IMR-90 (cell line): Measurements from ENCODE around the gene SOWAHC. TPM values are rescaled to one million over a fixed set of nuclear protein-coding genes. Genes with fewer than 3 reads are reported as not detected.

ENCODE experiments used
- ATAC-seq: fragments of 200-7000 bp; cut with Tn5 transposase; 2 replicates; pipeline ENCODE4 v1.9.1; 2020; ENCODE audit warnings: low read depth, mild to moderate bottlenecking, moderate library complexity
- BruUV-seq: library from RNA; stranded (reverse); fragments of 400-500 nt; replicated peaks from 2 replicates; lab custom pipeline; 2021; lab: Mats Ljungman, UMichigan
- CTCF ChIA-PET: fragments of 300-600 bp; formaldehyde crosslinking; extraction: SDS; loops from one replicate; lab custom pipeline; 2021; ENCODE audit warnings: antibody characterized with exemption; lab: Yijun Ruan, JAX
- POLR2A ChIA-PET: fragments of 300-600 bp; sonication (Branson Sonifier 250); formaldehyde crosslinking; loops from one replicate; lab custom pipeline; 2022; ENCODE audit warnings: antibody characterized with exemption; ENCODE audit not compliant: unreplicated experiment; lab: Charles Lee
- DNase-seq: peaks from one replicate; pipeline ENCODE4 v3.0.0; 2013
- H2AFZ ChIP-seq: replicated peaks from 2 replicates; pipeline ENCODE3; 2013; ENCODE audit warnings: low read length, mild to moderate bottlenecking; ENCODE audit not compliant: poor library complexity
- H2AK5ac ChIP-seq: 2 replicates; pipeline ENCODE4 v1.6.1; 2013; ENCODE audit warnings: low read depth, low read length, inconsistent platforms
- H2AK9ac ChIP-seq: replicated peaks from 2 replicates; pipeline ENCODE3; 2013; ENCODE audit warnings: mild to moderate bottlenecking, low read depth, low read length, moderate library complexity; ENCODE audit not compliant: poor library complexity
- H2BK120ac ChIP-seq: 2 replicates; pipeline ENCODE4 v1.6.1; 2013; ENCODE audit warnings: low read depth, low read length, inconsistent platforms
- H2BK15ac ChIP-seq: 3 replicates; pipeline ENCODE4 v1.6.1; 2013; ENCODE audit warnings: low read depth, low read length, inconsistent platforms
- H2BK20ac ChIP-seq: 2 replicates; pipeline ENCODE4 v1.6.1; 2013; ENCODE audit warnings: low read depth, mild to moderate bottlenecking, inconsistent platforms, low read length, moderate library complexity
- H2BK5ac ChIP-seq: 2 replicates; pipeline ENCODE4 v1.6.1; 2013; ENCODE audit warnings: mild to moderate bottlenecking, low read depth, low read length, inconsistent platforms; ENCODE audit not compliant: poor library complexity, severe bottlenecking
- H3K14ac ChIP-seq: replicated peaks from 2 replicates; pipeline ENCODE4 v1.6.1; 2013; ENCODE audit warnings: low read depth, low read length, inconsistent platforms
- H3K18ac ChIP-seq: 2 replicates; pipeline ENCODE4 v1.6.1; 2013; ENCODE audit warnings: low read depth, low read length, control low read depth
- H3K23ac ChIP-seq: 2 replicates; pipeline ENCODE4 v1.6.1; 2013; ENCODE audit warnings: low read depth, low read length, inconsistent platforms
- H3K27ac ChIP-seq: 2 replicates; pipeline ENCODE4 v1.5.1; 2013; ENCODE audit warnings: mild to moderate bottlenecking, control low read depth, low read length; ENCODE audit not compliant: insufficient read depth
- H3K27me3 ChIP-seq: 2 replicates; pipeline ENCODE4 v1.6.1; 2013; ENCODE audit warnings: low read length; ENCODE audit not compliant: control insufficient read depth, insufficient read depth
- H3K36me3 ChIP-seq: 2 replicates; pipeline ENCODE4 v1.6.1; 2013; ENCODE audit warnings: low read length, mixed read lengths; ENCODE audit not compliant: control insufficient read depth, insufficient read depth
- H3K4ac ChIP-seq: 2 replicates; pipeline ENCODE4 v1.6.1; 2013; ENCODE audit warnings: low read depth, low read length, inconsistent platforms
- H3K4me1 ChIP-seq: 2 replicates; pipeline ENCODE4 v1.6.1; 2013; ENCODE audit warnings: low read length, mixed read lengths; ENCODE audit not compliant: control insufficient read depth, insufficient read depth
- H3K4me2 ChIP-seq: 2 replicates; pipeline ENCODE4 v1.6.1; 2013; ENCODE audit warnings: low read depth, mild to moderate bottlenecking, control low read depth, low read length, moderate library complexity
- H3K4me3 ChIP-seq: 2 replicates; pipeline ENCODE4 v1.5.1; 2013; ENCODE audit warnings: low read depth, mild to moderate bottlenecking, control low read depth, low read length, moderate library complexity; ENCODE audit not compliant: insufficient read depth
- H3K56ac ChIP-seq: 2 replicates; pipeline ENCODE4 v1.6.1; 2013; ENCODE audit warnings: low read length, inconsistent platforms; ENCODE audit not compliant: insufficient read depth; ENCODE audit errors: extremely low read depth
- H3K79me1 ChIP-seq, 2 experiments: 2 replicates each; pipeline ENCODE4 v1.6.1; 2013; ENCODE audit warnings: low read length in 2 of 2, inconsistent platforms in 1 of 2, low read depth in 1 of 2
- H3K9ac ChIP-seq: 2 replicates; pipeline ENCODE4 v1.6.1; 2013; ENCODE audit warnings: low read depth, low read length, control low read depth
- H3K9me1 ChIP-seq: 2 replicates; pipeline ENCODE4 v1.6.1; 2013; ENCODE audit warnings: low read length, inconsistent platforms; ENCODE audit not compliant: insufficient read depth
- H3K9me3 ChIP-seq: 2 replicates; pipeline ENCODE4 v1.6.1; 2013; ENCODE audit warnings: low read length; ENCODE audit not compliant: control insufficient read depth, insufficient read depth
- H4K20me1 ChIP-seq: 2 replicates; pipeline ENCODE4 v1.6.1; 2013; ENCODE audit warnings: low read length, inconsistent platforms; ENCODE audit not compliant: insufficient read depth
- H4K5ac ChIP-seq: 2 replicates; pipeline ENCODE4 v1.6.1; 2013; ENCODE audit warnings: mild to moderate bottlenecking, low read depth, low read length, control low read depth
- H4K8ac ChIP-seq, 2 experiments: 2 replicates each; pipeline ENCODE4 v1.6.1; 2013; ENCODE audit warnings: low read depth in 2 of 2, low read length in 2 of 2, control low read depth in 1 of 2, inconsistent platforms in 1 of 2
- H4K91ac ChIP-seq: 2 replicates; pipeline ENCODE4 v1.6.1; 2013; ENCODE audit warnings: low read depth, low read length, inconsistent platforms; ENCODE audit not compliant: insufficient read depth
- BHLHE40 ChIP-seq: fragments of 150-350 bp; IDR thresholded peaks from 2 replicates; pipeline ENCODE4 v1.6.1; 2016; ENCODE audit warnings: mild to moderate bottlenecking, low read depth, low read length
- CEBPB ChIP-seq: IDR thresholded peaks from 2 replicates; pipeline ENCODE4 v1.6.1; 2012; ENCODE audit warnings: low read depth, low read length, improper control_type of control experiment
- CHD1 ChIP-seq: IDR thresholded peaks from 2 replicates; pipeline ENCODE4 v1.6.1; 2012; ENCODE audit warnings: low read depth, low read length, improper control_type of control experiment
- FOS ChIP-seq: fragments of 150-350 bp; IDR thresholded peaks from 2 replicates; pipeline ENCODE4 v1.6.1; 2016; ENCODE audit warnings: low read depth, low read length
- MAFK ChIP-seq: IDR thresholded peaks from 2 replicates; pipeline ENCODE4 v1.6.1; 2012; ENCODE audit warnings: low read depth, low read length, improper control_type of control experiment
- MAZ ChIP-seq: IDR thresholded peaks from 2 replicates; pipeline ENCODE4 v1.6.1; 2012; ENCODE audit warnings: low read depth, mild to moderate bottlenecking, low read length, improper control_type of control experiment, moderate library complexity, borderline replicate concordance
- MXI1 ChIP-seq: IDR thresholded peaks from 2 replicates; pipeline ENCODE4 v1.6.1; 2012; ENCODE audit warnings: low read depth, mild to moderate bottlenecking, low read length, moderate library complexity, borderline replicate concordance
- NFE2L2 ChIP-seq: fragments of 150-350 bp; IDR thresholded peaks from 2 replicates; pipeline ENCODE4 v1.6.1; 2016; ENCODE audit warnings: low read depth, mild to moderate bottlenecking, low read length
- POLR2A ChIP-seq: IDR thresholded peaks from 2 replicates; pipeline ENCODE4 v1.6.1; 2012; ENCODE audit warnings: mild to moderate bottlenecking, low read depth, low read length
- RAD21 ChIP-seq: IDR thresholded peaks from 2 replicates; pipeline ENCODE4 v1.6.1; 2012; ENCODE audit warnings: low read length, improper control_type of control experiment
- RCOR1 ChIP-seq: IDR thresholded peaks from 2 replicates; pipeline ENCODE4 v1.6.1; 2012; ENCODE audit warnings: mild to moderate bottlenecking, low read length, improper control_type of control experiment; ENCODE audit not compliant: insufficient replicate concordance
- RFX5 ChIP-seq: IDR thresholded peaks from 2 replicates; pipeline ENCODE4 v1.8.0; 2012; ENCODE audit warnings: low read depth, mild to moderate bottlenecking, low read length, moderate library complexity
- SMC3 ChIP-seq: fragments of 150-350 bp; IDR thresholded peaks from 2 replicates; pipeline ENCODE4 v1.6.1; 2016; ENCODE audit warnings: low read depth, mild to moderate bottlenecking, antibody characterized with exemption, low read length, moderate library complexity
- WGBS, 2 experiments: methylation state at CpG; one replicate each; pipeline versions ENCODE4 v1.1.5 to v1.1.7; 2013; ENCODE audit warnings: missing lambda C conversion rate in 2 of 2; ENCODE audit not compliant: insufficient read length in 1 of 2; ENCODE audit errors: extremely low coverage in 2 of 2; 5-methylcytosine and 5-hydroxymethylcytosine counted together
- dilution Hi-C: fragments of 300-500 bp; cut with HindIII; formaldehyde crosslinking; loops from one replicate; pipeline ENCODE4 v1.14.3; 2018; ENCODE audit warnings: low sequenced_read_pairs; ENCODE audit not compliant: unreplicated experiment
- in situ Hi-C: fragments of 300-500 bp; cut with MboI; formaldehyde crosslinking; loops from 3 replicates; pipeline ENCODE4 v1.14.3; 2019; ENCODE audit warnings: low sequenced_read_pairs, inconsistent platforms, mixed read lengths
- intact Hi-C: fragments of 100-400 bp; cut with micrococcal nuclease; formaldehyde crosslinking; loops from 2 replicates; pipeline ENCODE4 v1.10.0; 2022
- polyA plus RNA-seq, 3 experiments: library from polyadenylated mRNA; depleted of rRNA; stranded (reverse); fragments of >200 nt; gene quantifications; 2 replicates each; pipeline ENCODE4 v1.2.3, GENCODE V29; 2012; ENCODE audit warnings: low replicate concordance in 1 of 3
- total RNA-seq: library from RNA; depleted of rRNA; stranded (reverse); fragments of >200 nt; gene quantifications from 2 replicates; pipeline ENCODE4 v1.2.3, GENCODE V29; 2012
- TF ChIP-seq, protein P1 (sequence below): fragments of 150-350 bp; IDR thresholded peaks from 2 replicates; pipeline ENCODE4 v1.6.1; 2016; ENCODE audit warnings: low read depth, mild to moderate bottlenecking, low read length, moderate library complexity, borderline replicate concordance
- TF ChIP-seq, protein P2 (sequence below): conservative IDR thresholded peaks from 2 replicates; pipeline ENCODE4 v1.5.1; 2012; ENCODE audit warnings: mild to moderate bottlenecking, low read depth, low read length, improper control_type of control experiment
- TF ChIP-seq, protein P3 (sequence below): fragments of 150-350 bp; IDR thresholded peaks from 2 replicates; pipeline ENCODE4 v1.6.1; 2017; ENCODE audit warnings: mild to moderate bottlenecking, antibody characterized with exemption, low read length, low read depth

SOWAHC gene
- total and polyA plus RNA-seq, 2 of the 4 experiments (the other 2 are of a cell fraction): 3.2 to 4.8 TPM

DNA sequence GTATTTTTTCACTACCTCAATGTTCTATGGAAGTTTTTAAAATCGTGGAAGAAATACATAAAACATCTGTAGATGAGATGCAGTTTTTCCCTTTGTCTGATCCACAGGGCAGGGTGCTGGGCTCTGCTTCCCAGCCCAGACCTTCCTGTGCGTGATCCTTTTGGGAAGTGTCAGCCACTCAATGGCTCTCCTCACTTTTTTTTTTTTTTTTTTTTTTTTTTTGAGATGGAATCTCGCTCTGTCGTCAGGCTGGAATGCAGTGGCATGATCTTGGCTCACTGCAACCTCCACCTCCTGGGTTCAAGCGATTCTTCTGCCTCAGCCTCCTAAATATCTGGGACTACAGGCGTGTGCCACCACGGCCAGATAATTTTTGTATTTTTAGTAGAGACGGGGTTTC lies 32.8 kb downstream of the SOWAHC start:
- Histone ChIP-seq H3K9me3 (no peaks in the 10 kb centered on the region), H2BK20ac (no peak overlapping the region), H4K91ac (no peak overlapping the region), H2BK15ac (no peak overlapping the region), H3K9ac (no peak overlapping the region), H3K4me1 (0 out of 2 replicates have a peak, but pooled peaks cover 3% of the 10 kb centered on the region), H3K4ac (no peak overlapping the region), H3K14ac (no peak overlapping the region), H2BK120ac (no peak overlapping the region), H3K18ac (no peak overlapping the region), H3K9me1 (no peaks in the 10 kb centered on the region), H3K79me1 (no peaks in the 10 kb centered on the region), H3K4me2 (no peak overlapping the region), H4K20me1 (no peaks in the 10 kb centered on the region), H2AK5ac (no peak overlapping the region), H4K8ac (no peak overlapping the region), H3K23ac (no peak overlapping the region), H2AFZ (no peak overlapping the region), H4K5ac (no peak overlapping the region), H3K36me3 (no peaks in the 10 kb centered on the region), H2AK9ac (no peak overlapping the region), H3K4me3 (no peak overlapping the region), H3K27ac (no peak overlapping the region), H2BK5ac (no peak overlapping the region), H3K27me3 (peaks cover 17% of the 10 kb centered on the region), H3K56ac (no peak overlapping the region)
- DNase-seq (no peak), ATAC-seq (no peak)
- CTCF ChIA-PET: no interaction called here
- dilution Hi-C loops (no loop called here), in situ Hi-C loops (no loop called here), intact Hi-C loops (no loop called here)
- BruUV-seq: no TSS peak
- POLR2A ChIA-PET: no interaction called here
- WGBS, 2 experiments: no CpG with 5 or more reads among the region's 8 CpGs
- TF ChIP-seq RAD21 (no peak), NFE2L2 (no peak), CHD1 (no peak), SMC3 (no peak), RFX5 (no peak), CEBPB (no peak), RCOR1 (no peak), MAFK (no peak), BHLHE40 (no peak), POLR2A (no peak), FOS (no peak), MXI1 (no peak), MAZ (no peak)
- TF ChIP-seq, protein P1, sequence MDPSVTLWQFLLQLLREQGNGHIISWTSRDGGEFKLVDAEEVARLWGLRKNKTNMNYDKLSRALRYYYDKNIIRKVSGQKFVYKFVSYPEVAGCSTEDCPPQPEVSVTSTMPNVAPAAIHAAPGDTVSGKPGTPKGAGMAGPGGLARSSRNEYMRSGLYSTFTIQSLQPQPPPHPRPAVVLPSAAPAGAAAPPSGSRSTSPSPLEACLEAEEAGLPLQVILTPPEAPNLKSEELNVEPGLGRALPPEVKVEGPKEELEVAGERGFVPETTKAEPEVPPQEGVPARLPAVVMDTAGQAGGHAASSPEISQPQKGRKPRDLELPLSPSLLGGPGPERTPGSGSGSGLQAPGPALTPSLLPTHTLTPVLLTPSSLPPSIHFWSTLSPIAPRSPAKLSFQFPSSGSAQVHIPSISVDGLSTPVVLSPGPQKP: no peak
- TF ChIP-seq, protein P2, sequence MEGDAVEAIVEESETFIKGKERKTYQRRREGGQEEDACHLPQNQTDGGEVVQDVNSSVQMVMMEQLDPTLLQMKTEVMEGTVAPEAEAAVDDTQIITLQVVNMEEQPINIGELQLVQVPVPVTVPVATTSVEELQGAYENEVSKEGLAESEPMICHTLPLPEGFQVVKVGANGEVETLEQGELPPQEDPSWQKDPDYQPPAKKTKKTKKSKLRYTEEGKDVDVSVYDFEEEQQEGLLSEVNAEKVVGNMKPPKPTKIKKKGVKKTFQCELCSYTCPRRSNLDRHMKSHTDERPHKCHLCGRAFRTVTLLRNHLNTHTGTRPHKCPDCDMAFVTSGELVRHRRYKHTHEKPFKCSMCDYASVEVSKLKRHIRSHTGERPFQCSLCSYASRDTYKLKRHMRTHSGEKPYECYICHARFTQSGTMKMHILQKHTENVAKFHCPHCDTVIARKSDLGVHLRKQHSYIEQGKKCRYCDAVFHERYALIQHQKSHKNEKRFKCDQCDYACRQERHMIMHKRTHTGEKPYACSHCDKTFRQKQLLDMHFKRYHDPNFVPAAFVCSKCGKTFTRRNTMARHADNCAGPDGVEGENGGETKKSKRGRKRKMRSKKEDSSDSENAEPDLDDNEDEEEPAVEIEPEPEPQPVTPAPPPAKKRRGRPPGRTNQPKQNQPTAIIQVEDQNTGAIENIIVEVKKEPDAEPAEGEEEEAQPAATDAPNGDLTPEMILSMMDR: no peak
- TF ChIP-seq, protein P3, sequence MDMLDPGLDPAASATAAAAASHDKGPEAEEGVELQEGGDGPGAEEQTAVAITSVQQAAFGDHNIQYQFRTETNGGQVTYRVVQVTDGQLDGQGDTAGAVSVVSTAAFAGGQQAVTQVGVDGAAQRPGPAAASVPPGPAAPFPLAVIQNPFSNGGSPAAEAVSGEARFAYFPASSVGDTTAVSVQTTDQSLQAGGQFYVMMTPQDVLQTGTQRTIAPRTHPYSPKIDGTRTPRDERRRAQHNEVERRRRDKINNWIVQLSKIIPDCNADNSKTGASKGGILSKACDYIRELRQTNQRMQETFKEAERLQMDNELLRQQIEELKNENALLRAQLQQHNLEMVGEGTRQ: no peak
